Hematopoietic multipotent progenitor cell treated with erythropoietin and hydrocortisone succinate and interleukin-3 and kit ligand, for 6 days (in vitro differentiated cells): ENCODE results near the gene EPHA10.
"Not testable (repeated sequence)": the region's sequence is repeated elsewhere in the genome, so short reads cannot be mapped to it uniquely, and the experiment has no call there.

Experiments
- DNase-seq: peaks from one replicate; pipeline ENCODE4 v3.0.0-alpha.2; 2015

Gene EPHA10

DNA sequence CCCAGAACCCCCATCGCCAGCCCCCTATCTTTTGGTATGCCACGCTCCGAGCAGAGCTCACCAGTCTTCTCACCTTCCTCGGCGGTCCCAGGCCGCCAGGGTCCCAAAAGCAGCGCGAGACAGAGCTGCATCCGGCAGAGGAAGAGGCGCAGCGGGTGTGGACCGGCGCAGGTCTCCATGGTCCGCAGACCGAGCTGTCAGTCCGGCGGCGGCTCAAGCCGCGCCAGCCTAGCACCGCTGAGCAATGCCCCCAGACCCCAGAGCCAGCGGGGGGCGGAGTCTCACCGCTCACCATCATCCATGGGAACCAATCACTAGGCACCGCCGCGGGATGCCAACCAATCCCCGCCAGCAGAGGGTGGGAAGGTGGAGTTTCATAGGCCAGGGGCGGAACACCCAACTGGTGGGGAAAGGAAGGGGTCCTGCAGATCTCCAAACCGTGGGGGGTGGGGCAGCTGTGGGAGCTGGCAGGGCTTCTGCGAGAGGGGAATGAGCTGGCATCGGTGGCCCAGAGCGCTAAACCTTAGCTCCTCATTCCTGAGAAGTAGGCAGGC lies at the start of gene EPHA10:
EPHA10 (minus strand) TSS at position 233 of the 554 bp plus-strand sequence; CDS start at position 179, 54 bp downstream.
- no peak for DNase-seq

- no peak for DNase-seq
These were observed 49.3 kb upstream of the EPHA10 start for GRCh38 chr1:37814252-37814651.

- DNase-seq = no peak
These were observed 48.7 kb upstream of the EPHA10 start for GRCh38 chr1:37813529-37814145.

GRCh38 chr1:37811027-37811655 lies 46.2 kb upstream of the EPHA10 start:
- DNase-seq = peak; percentile 92

- DNase-seq = no peak
These were observed 45.0 kb upstream of the EPHA10 start for GRCh38 chr1:37809942-37810341.

DNA sequence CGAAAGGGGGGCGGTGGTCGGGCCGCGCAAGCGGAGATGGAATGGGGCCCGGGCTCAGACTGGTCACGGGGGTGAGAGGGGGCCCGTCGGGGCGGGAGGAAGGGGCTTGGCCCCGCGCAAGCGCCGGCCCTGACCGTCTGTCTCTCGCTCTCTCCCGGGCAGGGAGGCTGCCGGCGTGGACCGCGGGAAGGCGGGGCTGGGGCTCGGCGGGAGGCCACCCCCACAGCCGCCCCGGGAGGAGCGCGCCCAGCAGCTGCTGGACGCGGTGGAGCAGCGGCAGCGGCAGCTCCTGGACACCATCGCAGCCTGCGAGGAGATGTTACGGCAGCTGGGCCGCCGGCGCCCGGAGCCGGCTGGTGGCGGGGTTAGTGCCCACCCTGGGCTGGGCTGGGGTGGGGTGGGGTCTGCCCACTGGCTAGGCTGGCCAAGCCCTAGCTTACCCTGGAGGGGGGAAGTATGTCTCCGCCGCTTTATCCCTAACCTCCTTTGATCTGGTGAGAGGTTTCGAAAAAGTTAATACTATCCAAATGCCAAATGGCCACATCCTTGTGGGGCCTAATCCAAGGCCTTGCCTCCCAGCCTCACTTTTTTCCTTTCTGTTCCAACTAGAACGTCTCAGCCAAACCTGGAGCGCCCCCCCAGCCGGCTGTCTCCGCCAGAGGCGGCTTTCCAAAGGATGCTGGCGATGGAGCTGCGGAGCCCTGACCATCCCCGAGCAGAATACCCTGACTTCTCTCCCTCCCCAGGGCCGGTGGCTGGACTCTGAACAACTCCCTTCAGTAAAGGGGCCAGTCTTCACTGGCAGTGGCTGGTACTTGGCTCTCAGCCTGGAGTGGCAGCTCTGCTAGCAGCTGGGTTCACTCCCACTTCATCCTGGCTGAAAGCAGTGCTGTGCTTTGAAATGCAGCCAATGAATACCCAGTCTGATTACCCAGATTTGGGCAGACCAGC lies 43.7 kb upstream of the EPHA10 start:
- peak; percentile 71 for DNase-seq

- peak; percentile 96 for DNase-seq
These were observed 42.8 kb upstream of the EPHA10 start, which contains the start of the genes C1orf122 and YRDC for GRCh38 chr1:37807555-37808368. Gene C1orf122 (plus strand): TSS chr1:37807790. CDS start chr1:37808405, 615 bp downstream. Gene YRDC (minus strand): TSS chr1:37808208. CDS start chr1:37808180, 28 bp downstream.

GRCh38 chr1:37807220-37807554 lies 42.3 kb upstream of the EPHA10 start:
- peak; percentile 84 for DNase-seq

- DNase-seq = no peak
These were observed 37.5 kb upstream of the EPHA10 start for GRCh38 chr1:37802439-37802838.

DNA sequence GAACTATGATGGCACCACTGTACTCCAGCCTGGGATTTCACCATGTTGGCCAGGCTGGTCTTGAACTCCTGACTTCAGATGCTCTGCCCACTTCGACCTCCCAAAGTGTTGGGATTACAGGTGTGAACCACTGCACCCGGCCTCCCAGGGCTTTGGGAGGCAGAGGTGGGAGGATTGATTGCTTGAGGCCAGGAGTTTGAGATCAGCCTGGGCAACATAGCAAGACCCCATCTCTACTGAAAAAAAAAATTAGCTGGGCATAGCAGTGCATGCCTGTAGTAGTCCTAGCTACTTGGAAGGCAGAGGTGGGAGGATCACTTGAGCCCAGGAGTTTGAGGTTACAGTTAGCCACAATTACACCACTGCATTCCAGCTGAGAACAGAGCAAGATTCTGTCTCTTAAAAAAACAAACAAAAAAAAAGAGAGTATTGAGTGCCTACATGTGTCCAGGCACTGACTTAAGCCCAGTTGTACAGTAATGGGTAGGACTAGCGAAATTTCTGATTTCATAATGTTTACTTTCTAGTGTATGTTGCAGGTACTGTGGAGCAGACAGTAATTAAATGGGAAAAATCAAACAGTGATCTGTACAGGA lies 32.9 kb upstream of the EPHA10 start:
- DNase-seq = no peak

DNA sequence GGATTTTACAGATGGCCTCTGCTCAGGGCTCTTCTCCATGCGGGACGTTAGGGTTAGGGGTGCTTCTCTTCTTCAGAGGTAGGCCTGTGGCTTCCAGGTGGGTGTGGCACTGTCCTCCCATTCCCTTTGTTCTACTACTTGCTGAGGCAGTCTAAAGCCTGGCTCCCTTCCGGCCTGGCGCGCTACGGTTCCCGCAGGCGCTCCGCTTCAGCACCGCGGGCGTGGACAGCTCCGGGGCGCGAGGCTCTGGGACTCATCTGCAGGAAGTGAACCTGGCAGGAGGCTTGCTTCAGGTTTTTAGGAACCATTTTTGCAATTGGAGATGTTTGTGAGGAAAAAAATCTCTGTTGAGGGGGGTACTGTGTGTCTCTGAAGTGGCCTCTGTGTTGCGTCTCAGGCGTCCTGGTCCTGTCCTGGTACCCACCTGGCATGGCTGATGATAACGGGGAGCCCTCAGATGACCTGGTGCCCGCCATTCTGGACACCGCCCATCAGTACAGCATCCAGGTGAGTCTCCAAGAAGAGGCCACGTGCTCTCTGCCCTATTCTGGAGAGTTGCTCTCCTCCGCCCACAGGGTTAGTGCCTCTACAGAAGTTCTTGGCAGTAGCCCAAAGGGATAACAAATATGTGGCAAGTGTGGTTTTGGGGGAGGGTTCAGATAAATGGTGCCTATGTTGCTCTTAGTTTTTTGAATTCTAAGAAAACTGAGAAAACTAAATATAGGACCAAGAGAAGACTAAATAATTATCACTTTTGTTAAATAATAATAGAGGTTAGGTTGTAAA lies 30.6 kb upstream of the EPHA10 start:
- peak; percentile 93 for DNase-seq

DNA sequence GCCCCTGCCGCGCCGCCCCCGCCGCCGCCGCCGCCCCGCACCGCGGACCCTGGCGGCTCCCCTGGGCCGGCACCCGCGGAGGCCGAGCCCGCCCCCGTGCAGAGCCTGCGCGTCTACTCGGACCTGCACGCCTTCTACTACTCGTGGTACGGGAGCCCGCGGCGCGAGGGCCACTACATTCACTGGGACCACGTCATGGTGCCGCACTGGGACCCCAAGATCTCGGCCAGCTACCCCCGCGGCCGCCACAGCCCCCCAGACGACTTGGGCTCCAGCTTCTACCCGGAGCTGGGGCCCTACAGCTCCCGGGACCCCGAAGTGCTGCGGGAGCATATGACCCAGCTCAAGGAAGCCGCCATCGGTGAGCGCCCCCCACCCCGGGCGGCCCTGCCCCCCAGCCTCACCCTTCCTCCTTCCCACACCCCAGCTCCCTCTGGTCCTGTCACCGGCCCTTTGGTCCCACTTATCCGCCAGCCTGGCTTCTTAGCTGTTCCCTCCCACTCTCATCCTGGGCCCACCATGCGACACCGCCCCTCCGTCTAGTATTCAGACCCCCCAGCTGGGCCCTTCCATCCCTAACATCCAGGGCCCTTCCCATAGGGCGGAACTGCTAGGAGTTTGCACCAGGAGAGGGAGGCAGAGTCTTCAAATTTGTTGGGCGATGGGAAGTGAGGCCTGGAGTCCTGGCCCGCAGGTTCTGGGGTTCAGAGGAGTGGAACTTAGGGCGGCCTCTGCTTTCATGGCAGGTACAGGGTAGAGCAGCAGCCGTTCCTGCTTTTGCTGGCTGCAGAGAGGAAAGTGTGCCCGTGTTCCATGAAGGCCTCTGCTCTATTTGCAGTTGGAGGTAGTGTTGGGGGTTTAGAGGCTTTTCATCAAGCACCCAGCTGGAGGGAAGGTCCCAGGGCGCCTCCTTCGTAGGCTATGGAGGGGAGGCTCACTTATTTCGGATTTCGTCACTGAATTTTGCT lies 29.7 kb upstream of the EPHA10 start:
- DNase-seq = no peak

DNA sequence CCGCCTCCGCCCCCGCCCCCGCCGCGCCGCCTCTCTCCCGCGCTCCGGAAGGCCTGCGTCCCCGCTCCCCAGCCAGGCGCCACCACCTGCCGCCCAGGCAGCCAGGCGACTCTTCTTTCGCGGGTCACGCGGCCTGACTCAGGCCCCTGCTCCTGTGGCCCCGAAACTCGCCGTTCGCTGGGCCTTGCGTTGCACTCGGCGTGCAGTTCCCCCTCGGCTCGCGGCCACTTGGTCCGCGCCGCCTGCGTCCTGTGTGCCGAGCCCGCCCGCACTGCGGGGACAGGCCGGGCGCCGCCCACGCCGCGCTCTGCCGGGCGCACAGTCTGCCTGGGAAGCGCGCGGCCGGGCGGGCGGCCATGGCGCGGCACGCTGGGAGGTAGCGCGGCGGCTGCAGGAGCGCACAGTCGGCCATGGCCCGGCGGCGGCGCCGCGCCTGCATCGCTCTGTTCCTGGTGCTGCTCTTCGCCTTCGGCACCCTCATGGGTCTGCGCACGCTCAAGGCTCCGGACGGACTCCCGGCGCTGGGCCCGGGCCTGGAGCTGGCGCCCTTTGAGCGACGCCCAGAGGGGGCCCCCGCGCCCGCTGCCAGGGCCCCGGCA lies 29.0 kb upstream of the EPHA10 start, which contains the start of gene MANEAL:
MANEAL (plus strand) TSS at position 75 of the 599 bp plus-strand sequence; CDS start at position 411, 336 bp downstream.
- DNase-seq = peak; percentile 69

DNA sequence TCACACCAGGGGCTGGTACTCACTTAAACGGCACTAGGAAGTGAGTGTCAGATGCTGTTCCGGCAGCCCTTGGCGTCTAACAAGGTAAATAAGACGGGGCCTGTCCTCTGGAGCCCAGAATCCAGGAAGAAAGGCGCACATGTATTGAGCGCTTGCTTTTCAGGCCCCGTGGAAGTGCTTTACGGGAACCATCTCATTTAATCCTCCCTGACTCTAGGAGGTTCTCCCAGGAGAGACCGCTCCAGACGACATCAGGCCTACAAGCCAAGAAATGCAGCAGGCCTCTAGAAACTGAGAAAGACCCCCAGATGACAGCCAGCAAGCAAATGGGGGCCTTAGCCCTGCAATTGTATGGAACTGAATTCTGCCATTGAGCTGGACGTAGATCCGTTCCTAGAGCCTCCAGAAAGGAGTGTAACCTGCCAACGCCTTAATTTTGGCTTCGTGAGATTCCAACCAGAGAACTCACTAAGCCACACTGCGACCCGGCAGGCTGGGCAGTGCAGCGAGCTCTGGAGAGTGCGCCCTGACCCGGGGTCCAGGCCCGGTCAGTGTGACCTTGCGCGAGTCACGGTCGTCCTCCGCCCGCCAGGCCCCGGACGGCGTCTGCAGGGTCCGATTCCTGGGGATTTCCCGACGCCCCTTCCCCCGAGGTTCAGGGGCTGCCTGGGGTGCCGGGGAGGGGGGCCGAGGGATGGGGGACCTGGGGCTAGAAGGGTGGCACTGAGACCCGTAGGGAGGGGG lies 28.2 kb upstream of the EPHA10 start:
- DNase-seq = no peak

- no peak for DNase-seq
These were observed 17.6 kb upstream of the EPHA10 start for GRCh38 chr1:37782491-37782890.

DNA sequence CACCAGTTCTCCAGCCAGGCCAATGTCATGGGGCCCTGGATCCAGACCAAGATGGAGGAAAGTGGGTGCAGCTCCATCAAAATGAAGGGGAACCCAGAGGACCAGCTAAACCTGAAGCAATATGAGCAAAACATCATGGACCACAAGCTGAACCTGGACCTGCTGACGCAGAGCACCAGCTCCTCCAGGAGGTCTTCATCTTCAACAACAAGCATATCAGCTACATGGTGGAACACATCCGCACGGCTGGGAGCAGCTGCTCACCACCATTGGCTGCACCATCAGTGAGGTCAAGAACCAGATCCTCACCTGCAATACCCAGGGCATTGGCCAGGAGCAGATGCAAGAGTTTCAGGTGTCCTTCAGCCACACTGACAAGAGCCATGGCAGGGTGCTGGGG lies 13.7 kb upstream of the EPHA10 start:
- DNase-seq = no peak

DNA sequence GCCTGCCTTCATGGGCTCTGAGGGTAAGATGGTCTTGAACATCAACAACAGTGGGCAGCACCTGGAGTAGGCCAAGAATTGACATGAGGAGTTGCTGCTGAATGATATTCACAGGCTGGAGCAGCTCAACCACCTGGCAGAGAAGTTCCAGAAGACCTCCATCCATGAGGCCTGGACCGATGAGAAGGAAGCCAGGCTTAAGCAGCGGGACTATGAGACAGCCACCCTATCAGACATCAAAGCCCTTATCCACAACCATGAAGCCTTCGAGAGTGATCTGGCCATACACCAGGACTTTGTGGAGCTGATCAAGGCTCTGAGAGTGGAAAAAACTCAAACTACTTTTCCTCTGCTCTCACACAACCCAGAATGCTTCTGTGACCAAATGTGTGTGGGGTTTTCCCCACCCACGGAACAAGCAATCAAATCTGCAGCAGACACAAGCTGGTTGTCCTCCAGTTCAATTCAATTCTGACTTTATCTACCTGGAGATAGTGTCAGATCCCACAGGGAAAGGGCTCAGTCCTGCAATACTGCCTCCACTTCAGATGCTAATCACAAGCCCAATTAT lies 12.1 kb upstream of the EPHA10 start:
- no peak for DNase-seq

DNA sequence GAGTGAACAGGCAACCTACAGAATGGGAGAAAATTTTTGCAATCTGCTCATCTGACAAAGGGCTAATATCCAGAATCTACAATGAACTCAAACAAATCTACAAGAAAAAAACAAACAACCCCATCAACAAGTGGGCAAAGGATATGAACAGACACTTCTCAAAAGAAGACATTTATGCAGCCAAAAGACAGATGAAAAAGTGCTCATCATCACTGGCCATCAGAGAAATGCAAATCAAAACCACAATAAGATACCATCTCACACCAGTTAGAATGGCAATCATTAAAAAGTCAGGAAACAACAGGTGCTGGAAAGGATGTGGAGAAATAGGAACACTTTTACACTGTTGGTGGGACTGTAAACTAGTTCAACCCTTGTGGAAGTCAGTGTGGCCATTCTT lies 6.5 kb upstream of the EPHA10 start:
- DNase-seq = not testable (repeated sequence)
